CD4-positive, alpha-beta memory T cell (primary cell): ENCODE results near the gene ZAR1L. TPM values are rescaled to one million over a fixed set of nuclear protein-coding genes. Genes with fewer than 3 reads are reported as not detected.

Experiments used
- CTCF ChIA-PET: fragments of 350-600 bp; sonication (Branson Sonifier 250); formaldehyde crosslinking; loops from one replicate; lab custom pipeline; 2021; ENCODE audit warnings: inconsistent platforms; ENCODE audit not compliant: partially characterized antibody; lab: Charles Lee
- POLR2A ChIA-PET: fragments of 350-600 bp; sonication (Branson Sonifier 250); formaldehyde crosslinking; loops from one replicate; lab custom pipeline; 2021; ENCODE audit not compliant: partially characterized antibody; lab: Charles Lee
- DNase-seq, 5 donors: peaks; one replicate each; pipeline versions ENCODE4 v3.0.0 to v3.0.0-alpha.2; 2020 to 2022; ENCODE audit warnings: mixed read lengths in 1 of 5
- H3K27ac ChIP-seq: one replicate; pipeline ENCODE4 v1.7.0; 2013; ENCODE audit warnings: low read depth, low read length
- H3K27me3 ChIP-seq: 2 replicates; pipeline ENCODE4 v1.7.0; 2013; ENCODE audit warnings: mild to moderate bottlenecking, low read length, moderate library complexity; ENCODE audit not compliant: insufficient read depth
- H3K36me3 ChIP-seq: 2 replicates; pipeline ENCODE4 v1.7.0; 2013; ENCODE audit warnings: mild to moderate bottlenecking, low read length, moderate library complexity; ENCODE audit not compliant: insufficient read depth
- H3K4me1 ChIP-seq: 2 replicates; pipeline ENCODE4 v1.7.0; 2013; ENCODE audit warnings: mild to moderate bottlenecking, low read length, moderate library complexity; ENCODE audit not compliant: insufficient read depth
- H3K4me3 ChIP-seq, 2 donors: one replicate each; pipeline ENCODE4 v1.7.0; 2013; ENCODE audit warnings: low read length in 2 of 2, mild to moderate bottlenecking in 1 of 2
- H3K9me3 ChIP-seq, 2 donors: one replicate each; pipeline ENCODE4 v1.7.0; 2013; ENCODE audit warnings: low read length in 2 of 2, control low read depth in 1 of 2; ENCODE audit not compliant: control insufficient read depth in 1 of 2
- H3K27ac Mint-ChIP-seq, 7 donors: one replicate each; pipeline ENCODE4 v1.8.0; 2020 to 2021; ENCODE audit warnings: mixed read lengths in 7 of 7, mild to moderate bottlenecking in 6 of 7, inconsistent platforms in 3 of 7, moderate library complexity in 3 of 7
- H3K27me3 Mint-ChIP-seq, 2 donors: one replicate each; pipeline ENCODE4 v1.8.0; 2020 to 2021; ENCODE audit warnings: mixed read lengths in 2 of 2
- H3K36me3 Mint-ChIP-seq, 2 donors: one replicate each; pipeline ENCODE4 v1.8.0; 2020 to 2021; ENCODE audit warnings: mixed read lengths in 2 of 2, inconsistent platforms in 1 of 2, mild to moderate bottlenecking in 1 of 2
- H3K4me1 Mint-ChIP-seq, 4 donors: one replicate each; pipeline ENCODE4 v1.8.0; 2020 to 2021; ENCODE audit warnings: mixed read lengths in 4 of 4, mild to moderate bottlenecking in 1 of 4
- H3K4me3 Mint-ChIP-seq, 8 donors: one replicate each; pipeline ENCODE4 v1.8.0; 2020 to 2021; ENCODE audit warnings: mixed read lengths in 8 of 8, mild to moderate bottlenecking in 7 of 8, moderate library complexity in 6 of 8, inconsistent platforms in 3 of 8
- H3K9me3 Mint-ChIP-seq, 8 donors: one replicate each; pipeline ENCODE4 v1.8.0; 2020 to 2021; ENCODE audit warnings: mixed read lengths in 8 of 8, mild to moderate bottlenecking in 5 of 8, inconsistent platforms in 3 of 8, moderate library complexity in 1 of 8
- intact Hi-C: fragments of 100-400 bp; cut with micrococcal nuclease; formaldehyde crosslinking; loops from one replicate; pipeline ENCODE4 v1.15.1; 2023
- polyA plus RNA-seq, 2 donors: library from polyadenylated mRNA; unstranded; fragments of 300-500 nt; fragmentation: Illumina TruSeq; gene quantifications; one replicate each; pipeline ENCODE4 v1.2.3, GENCODE V29; 2021
- total RNA-seq, 2 experiments: library from RNA; stranded (reverse); gene quantifications; one replicate each; pipeline ENCODE4 v1.2.3, GENCODE V29; 2021

ZAR1L gene
- total and polyA plus RNA-seq, 4 experiments from 2014 or later, result not detected

- CTCF ChIA-PET, result interaction anchor here (1.2 to 2.5 kb wide), 3 partner anchors 9 to 12 kb away, joined by 5 to 14 read pairs (median 5); no protein-coding TSS in a partner anchor
- H3K4me1 ChIP-seq, result no peaks in the 10 kb centered on the region
- POLR2A ChIA-PET, result no interaction called here
- H3K36me3 ChIP-seq, result no peaks in the 10 kb centered on the region
- no peaks in the 10 kb centered on the region for H3K27me3 ChIP-seq
- DNase-seq, result no peak
- H3K27ac ChIP-seq, result no peak overlapping the region
- no peak overlapping the region for H3K4me3 ChIP-seq
- intact Hi-C loops, result no loop called here
- Mint-ChIP-seq H3K9me3 (no peaks in the 10 kb centered on the region), H3K27ac (no peak overlapping the region), H3K4me3 (no peak overlapping the region), H3K4me1 (peaks cover 0 to 4% (median under 1%) of the 10 kb centered on the region in 4 donors), H3K36me3 (peaks cover 16 to 23% of the 10 kb centered on the region in 2 donors), H3K27me3 (no peaks in the 10 kb centered on the region)
- no peaks in the 10 kb centered on the region for H3K9me3 ChIP-seq
Observed at GRCh38 chr13:32256243-32256642, 58.9 kb downstream of the ZAR1L start.

- DNase-seq, result no peak
- H3K4me3 ChIP-seq, result no peak overlapping the region
- H3K4me1 Mint-ChIP-seq, result peaks cover 0 to 4% (median under 1%) of the 10 kb centered on the region in 4 donors
- CTCF ChIA-PET, result interaction anchor here (1.2 to 2.5 kb wide), 5 partner anchors 9 to 17 kb away, joined by 4 to 14 read pairs (median 5); no protein-coding TSS in a partner anchor
- H3K27ac ChIP-seq, result no peak overlapping the region
- H3K9me3 Mint-ChIP-seq, result no peaks in the 10 kb centered on the region
- no peak overlapping the region for H3K27ac Mint-ChIP-seq
- intact Hi-C loops, result no loop called here
- H3K36me3 Mint-ChIP-seq, result peaks cover 16 to 23% of the 10 kb centered on the region in 2 donors
- no peaks in the 10 kb centered on the region for H3K27me3 ChIP-seq
- H3K4me1 ChIP-seq, result no peaks in the 10 kb centered on the region
- H3K4me3 Mint-ChIP-seq, result no peak overlapping the region
- no peaks in the 10 kb centered on the region for H3K36me3 ChIP-seq
- POLR2A ChIA-PET, result no interaction called here
- H3K27me3 Mint-ChIP-seq, result no peaks in the 10 kb centered on the region
- H3K9me3 ChIP-seq, result no peaks in the 10 kb centered on the region
Observed at GRCh38 chr13:32255724-32256109, 59.4 kb downstream of the ZAR1L start.

- Mint-ChIP-seq H3K36me3 (peaks cover 18 to 27% of the 10 kb centered on the region in 2 donors), H3K27me3 (no peaks in the 10 kb centered on the region), H3K9me3 (no peaks in the 10 kb centered on the region), H3K4me3 (no peak overlapping the region), H3K27ac (no peak overlapping the region), H3K4me1 (peaks cover 0 to 4% (median under 1%) of the 10 kb centered on the region in 4 donors)
- ChIA-PET POLR2A (no interaction called here), CTCF (interaction anchor here (0.7 to 2.5 kb wide), 7 partner anchors 8 to 345 kb away, joined by 3 to 14 read pairs (median 5); no protein-coding TSS in a partner anchor)
- H3K4me1 ChIP-seq, result no peaks in the 10 kb centered on the region
- H3K9me3 ChIP-seq, result no peaks in the 10 kb centered on the region
- intact Hi-C loops, result no loop called here
- no peak overlapping the region for H3K27ac ChIP-seq
- H3K4me3 ChIP-seq, result no peak overlapping the region
- DNase-seq, result no peak
- H3K27me3 ChIP-seq, result no peaks in the 10 kb centered on the region
- no peaks in the 10 kb centered on the region for H3K36me3 ChIP-seq
Observed at GRCh38 chr13:32254916-32255723, 60.0 kb downstream of the ZAR1L start.

GRCh38 chr13:32254416-32254815 lies 60.7 kb downstream of the ZAR1L start:
- DNase-seq, result no peak
- ChIA-PET POLR2A (no interaction called here), CTCF (interaction anchor here (0.7 to 2.5 kb wide), 5 partner anchors 9 to 345 kb away, joined by 3 to 14 read pairs (median 4); no protein-coding TSS in a partner anchor)
- peaks cover 0 to 4% (median under 1%) of the 10 kb centered on the region in 4 donors for H3K4me1 Mint-ChIP-seq
- no peaks in the 10 kb centered on the region for H3K9me3 Mint-ChIP-seq
- Histone ChIP-seq H3K4me1 (no peaks in the 10 kb centered on the region), H3K27ac (no peak overlapping the region), H3K4me3 (no peak overlapping the region), H3K9me3 (no peaks in the 10 kb centered on the region), H3K36me3 (peaks cover 4% of the 10 kb centered on the region), H3K27me3 (no peaks in the 10 kb centered on the region)
- H3K36me3 Mint-ChIP-seq, result peaks cover 21 to 32% of the 10 kb centered on the region in 2 donors
- no peak overlapping the region for H3K4me3 Mint-ChIP-seq
- peak overlapping the region in 1 of 7 donors; percentile 6 for H3K27ac Mint-ChIP-seq
- H3K27me3 Mint-ChIP-seq, result no peaks in the 10 kb centered on the region
- intact Hi-C loops, result no loop called here

GRCh38 chr13:32253911-32254399 lies 61.2 kb downstream of the ZAR1L start:
- no peaks in the 10 kb centered on the region for H3K9me3 ChIP-seq
- Mint-ChIP-seq H3K27me3 (no peaks in the 10 kb centered on the region), H3K9me3 (no peaks in the 10 kb centered on the region), H3K4me3 (no peak overlapping the region), H3K4me1 (peaks cover 0 to 4% (median under 1%) of the 10 kb centered on the region in 4 donors), H3K27ac (no peak overlapping the region), H3K36me3 (peaks cover 23 to 36% of the 10 kb centered on the region in 2 donors)
- H3K27me3 ChIP-seq, result no peaks in the 10 kb centered on the region
- no peak overlapping the region for H3K27ac ChIP-seq
- no peak for DNase-seq
- no peaks in the 10 kb centered on the region for H3K4me1 ChIP-seq
- H3K4me3 ChIP-seq, result no peak overlapping the region
- POLR2A ChIA-PET, result no interaction called here
- peaks cover 6% of the 10 kb centered on the region for H3K36me3 ChIP-seq
- intact Hi-C loops, result no loop called here
- CTCF ChIA-PET, result interaction anchor here (1.2 to 2.5 kb wide), 2 partner anchors 14 to 344 kb away, joined by 3 to 14 read pairs; no protein-coding TSS in a partner anchor

Other genes with a start within 250 kb of the ZAR1L start
- 1 to 10 TPM; 3.2 TPM for gene BRCA2, start 145 bp upstream of the ZAR1L start, total RNA-seq
- 1 to 10 TPM in 1 of 2 donors, under 1 TPM in 1; 0.71 to 2.1 TPM for gene BRCA2, start 145 bp upstream of the ZAR1L start, polyA plus RNA-seq
- gene N4BP2L1, start 112.8 kb upstream of the ZAR1L start, total RNA-seq, result 10 to 100 TPM; 51.6 to 51.9 TPM
- 10 to 100 TPM; 43.3 to 80.1 TPM for gene N4BP2L1, start 112.8 kb upstream of the ZAR1L start, polyA plus RNA-seq
- 100 to 1,000 TPM; 337 to 351 TPM for gene N4BP2L2, start 223.4 kb upstream of the ZAR1L start, total RNA-seq
- 100 to 1,000 TPM; 144 to 149 TPM for gene N4BP2L2, start 223.4 kb upstream of the ZAR1L start, polyA plus RNA-seq